Measurements from ENCODE around the gene MEF2D.

- no peak for TF ChIP-seq POLR2A (IDR thresholded peaks at IDR 0.05; ENCODE audit: low read depth, low read length)
- TF ChIP-seq POLR2AphosphoS5 (IDR thresholded peaks at IDR 0.05; ENCODE audit: low read depth, low read length), result no peak
Measured at GRCh38 chr1:156502894-156503697, 2.5 kb upstream of the MEF2D start.

Measured in GM12892 (cell line).